HEK293 (cell line): Measurements from ENCODE around the gene VWA5B1.

Experiments used
- CTCF ChIA-PET: fragments of 350-600 bp; formaldehyde crosslinking; extraction: SDS; loops from one replicate; lab custom pipeline; 2021; ENCODE audit warnings: antibody characterized with exemption; lab: Yijun Ruan, JAX
- POLR2A ChIA-PET: fragments of 300-600 bp; formaldehyde crosslinking; extraction: SDS; loops from one replicate; lab custom pipeline; 2020; ENCODE audit warnings: antibody characterized with exemption, inconsistent platforms; lab: Yijun Ruan, JAX
- H3K27ac ChIP-seq: fragments of 200-500 bp; sonication (Bioruptor generic); 2 replicates; pipeline ENCODE4 v1.5.1; 2014; ENCODE audit warnings: low read depth, low read length, control low read depth, inconsistent platforms; ENCODE audit errors: extremely low read depth
- H3K36me3 ChIP-seq, 2 experiments: fragments of 200-500 bp in 1 of 2; sonication (Bioruptor generic) in 1 of 2; 1 replicate in 1 of 2; 2 replicates in 1 of 2; pipeline ENCODE4 v1.5.1; 2014 to 2017; ENCODE audit warnings: inconsistent platforms in 2 of 2, low read length in 2 of 2; ENCODE audit not compliant: control insufficient read depth in 2 of 2, insufficient read depth in 1 of 2
- H3K4me1 ChIP-seq: fragments of 200-500 bp; sonication (Bioruptor generic); 2 replicates; pipeline ENCODE4 v1.5.1; 2014; ENCODE audit warnings: mild to moderate bottlenecking, low read length, inconsistent platforms; ENCODE audit not compliant: control insufficient read depth, insufficient read depth
- H3K4me3 ChIP-seq: 2 replicates; pipeline ENCODE4 v1.5.1; 2011; ENCODE audit warnings: low read depth, mild to moderate bottlenecking, control low read depth, low read length, moderate library complexity
- H3K9me3 ChIP-seq: fragments of 200-500 bp; sonication (Bioruptor generic); 2 replicates; pipeline ENCODE4 v1.5.1; 2014; ENCODE audit warnings: low read depth, low read length, inconsistent platforms; ENCODE audit not compliant: control insufficient read depth, insufficient read depth
- MZF1 ChIP-seq: fragments of 450-650 bp; formaldehyde crosslinking; IDR thresholded peaks from 2 replicates; pipeline ENCODE4 v1.5.1; 2017; ENCODE audit warnings: missing biosample characterization, missing genetic modification characterization, borderline replicate concordance
- TRIM28 ChIP-seq: IDR thresholded peaks from 2 replicates; pipeline ENCODE4 v1.6.1; 2011; ENCODE audit warnings: low read length, control low read depth, borderline replicate concordance
- ZBTB17 ChIP-seq: fragments of 450-650 bp; formaldehyde crosslinking; IDR thresholded peaks from 2 replicates; pipeline ENCODE4 v1.5.1; 2016; ENCODE audit warnings: missing biosample characterization, missing genetic modification characterization
- ZBTB20 ChIP-seq: fragments of 450-650 bp; formaldehyde crosslinking; IDR thresholded peaks from 2 replicates; pipeline ENCODE4 v1.5.1; 2016; ENCODE audit warnings: missing biosample characterization, missing genetic modification characterization
- ZNF292 ChIP-seq: fragments of 450-650 bp; formaldehyde crosslinking; IDR thresholded peaks from 2 replicates; pipeline ENCODE4 v1.5.1; 2016; ENCODE audit warnings: low read depth, missing biosample characterization, missing genetic modification characterization, borderline replicate concordance
- ZNF560 ChIP-seq: fragments of 450-650 bp; formaldehyde crosslinking; IDR thresholded peaks from 2 replicates; pipeline ENCODE4 v1.5.1; 2017; ENCODE audit warnings: missing biosample characterization, missing genetic modification characterization, borderline replicate concordance
- ZNF670 ChIP-seq: fragments of 450-650 bp; formaldehyde crosslinking; IDR thresholded peaks from 2 replicates; pipeline ENCODE4 v1.5.1; 2016; ENCODE audit warnings: missing biosample characterization, missing genetic modification characterization, low read depth
- ZNF76 ChIP-seq: fragments of 450-650 bp; formaldehyde crosslinking; IDR thresholded peaks from 2 replicates; pipeline ENCODE4; 2016; ENCODE audit warnings: low read depth, missing biosample characterization, missing genetic modification characterization, borderline replicate concordance
- ZNF830 ChIP-seq: fragments of 450-650 bp; IDR thresholded peaks from 2 replicates; pipeline ENCODE4 v1.5.0; 2018; ENCODE audit warnings: missing biosample characterization, missing genetic modification characterization, low read depth, mild to moderate bottlenecking, moderate library complexity
- ZNF843 ChIP-seq: fragments of 450-650 bp; formaldehyde crosslinking; IDR thresholded peaks from 2 replicates; pipeline ENCODE4 v1.5.1; 2016; ENCODE audit warnings: missing biosample characterization, missing genetic modification characterization
- TF ChIP-seq, protein P1 (sequence below): IDR thresholded peaks from 2 replicates; pipeline ENCODE4 v1.6.1; 2011; ENCODE audit warnings: mild to moderate bottlenecking, low read depth, low read length, borderline replicate concordance
- TF ChIP-seq, protein P2 (sequence below): fragments of 450-650 bp; formaldehyde crosslinking; IDR thresholded peaks from 2 replicates; pipeline ENCODE4 v1.5.1; 2016; ENCODE audit warnings: missing biosample characterization, missing genetic modification characterization
- TF ChIP-seq, protein P3 (sequence below): fragments of 450-650 bp; formaldehyde crosslinking; IDR thresholded peaks from 2 replicates; pipeline ENCODE4 v1.5.1; 2016; ENCODE audit warnings: missing biosample characterization, missing genetic modification characterization
- TF ChIP-seq, protein P4 (sequence below): fragments of 450-650 bp; formaldehyde crosslinking; optimal IDR thresholded peaks from 2 replicates; pipeline ENCODE3; 2016; ENCODE audit warnings: missing biosample characterization, mild to moderate bottlenecking, missing genetic modification characterization

VWA5B1 gene

DNA sequence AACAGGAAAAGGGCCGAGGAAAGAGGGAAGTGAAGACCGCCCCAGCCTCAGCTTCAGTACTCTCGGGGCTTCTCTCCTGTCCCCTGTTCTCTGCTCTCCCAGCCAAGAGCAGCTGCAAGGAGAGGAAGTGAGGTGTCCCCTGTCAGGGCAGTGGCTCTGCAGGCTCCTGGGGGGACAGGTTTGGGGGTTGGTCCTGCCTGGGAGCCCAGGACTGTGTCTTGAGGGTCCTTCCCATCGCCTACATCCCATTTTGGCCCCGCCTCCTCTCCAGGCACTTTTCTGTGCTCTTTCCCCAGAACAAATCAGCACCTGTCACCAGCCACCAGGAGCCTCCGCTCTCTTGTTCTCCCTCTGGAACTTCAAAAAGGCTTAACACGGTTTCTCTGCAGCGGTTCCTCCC is 82.6 kb downstream of the VWA5B1 start:
- no peak overlapping the region for H3K4me3 ChIP-seq
- no peaks in the 10 kb centered on the region for H3K4me1 ChIP-seq
- no peaks in the 10 kb centered on the region for H3K36me3 ChIP-seq
- POLR2A ChIA-PET, result no interaction called here
- CTCF ChIA-PET, result interaction anchor here (1.1 to 1.3 kb wide), 2 partner anchors 120 to 157 kb away, joined by 3 to 4 read pairs; no protein-coding TSS in a partner anchor
- H3K27ac ChIP-seq, result no peak overlapping the region
- TF ChIP-seq ZNF292 (no peak), ZBTB17 (tag by site-specific recombination) (no peak), ZBTB20 (tag by site-specific recombination) (no peak), ZNF76 (tag by site-specific recombination) (no peak), ZNF830 (tag by site-specific recombination) (no peak), ZNF670 (no peak), MZF1 (tag by site-specific recombination) (no peak), ZNF560 (tag by site-specific recombination) (no peak), TRIM28 (no peak)
- TF ChIP-seq, protein P1, sequence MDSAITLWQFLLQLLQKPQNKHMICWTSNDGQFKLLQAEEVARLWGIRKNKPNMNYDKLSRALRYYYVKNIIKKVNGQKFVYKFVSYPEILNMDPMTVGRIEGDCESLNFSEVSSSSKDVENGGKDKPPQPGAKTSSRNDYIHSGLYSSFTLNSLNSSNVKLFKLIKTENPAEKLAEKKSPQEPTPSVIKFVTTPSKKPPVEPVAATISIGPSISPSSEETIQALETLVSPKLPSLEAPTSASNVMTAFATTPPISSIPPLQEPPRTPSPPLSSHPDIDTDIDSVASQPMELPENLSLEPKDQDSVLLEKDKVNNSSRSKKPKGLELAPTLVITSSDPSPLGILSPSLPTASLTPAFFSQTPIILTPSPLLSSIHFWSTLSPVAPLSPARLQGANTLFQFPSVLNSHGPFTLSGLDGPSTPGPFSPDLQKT, result no peak
- TF ChIP-seq, protein P2, sequence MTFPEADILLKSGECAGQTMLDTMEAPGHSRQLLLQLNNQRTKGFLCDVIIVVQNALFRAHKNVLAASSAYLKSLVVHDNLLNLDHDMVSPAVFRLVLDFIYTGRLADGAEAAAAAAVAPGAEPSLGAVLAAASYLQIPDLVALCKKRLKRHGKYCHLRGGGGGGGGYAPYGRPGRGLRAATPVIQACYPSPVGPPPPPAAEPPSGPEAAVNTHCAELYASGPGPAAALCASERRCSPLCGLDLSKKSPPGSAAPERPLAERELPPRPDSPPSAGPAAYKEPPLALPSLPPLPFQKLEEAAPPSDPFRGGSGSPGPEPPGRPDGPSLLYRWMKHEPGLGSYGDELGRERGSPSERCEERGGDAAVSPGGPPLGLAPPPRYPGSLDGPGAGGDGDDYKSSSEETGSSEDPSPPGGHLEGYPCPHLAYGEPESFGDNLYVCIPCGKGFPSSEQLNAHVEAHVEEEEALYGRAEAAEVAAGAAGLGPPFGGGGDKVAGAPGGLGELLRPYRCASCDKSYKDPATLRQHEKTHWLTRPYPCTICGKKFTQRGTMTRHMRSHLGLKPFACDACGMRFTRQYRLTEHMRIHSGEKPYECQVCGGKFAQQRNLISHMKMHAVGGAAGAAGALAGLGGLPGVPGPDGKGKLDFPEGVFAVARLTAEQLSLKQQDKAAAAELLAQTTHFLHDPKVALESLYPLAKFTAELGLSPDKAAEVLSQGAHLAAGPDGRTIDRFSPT, result no peak
- TF ChIP-seq, protein P3, sequence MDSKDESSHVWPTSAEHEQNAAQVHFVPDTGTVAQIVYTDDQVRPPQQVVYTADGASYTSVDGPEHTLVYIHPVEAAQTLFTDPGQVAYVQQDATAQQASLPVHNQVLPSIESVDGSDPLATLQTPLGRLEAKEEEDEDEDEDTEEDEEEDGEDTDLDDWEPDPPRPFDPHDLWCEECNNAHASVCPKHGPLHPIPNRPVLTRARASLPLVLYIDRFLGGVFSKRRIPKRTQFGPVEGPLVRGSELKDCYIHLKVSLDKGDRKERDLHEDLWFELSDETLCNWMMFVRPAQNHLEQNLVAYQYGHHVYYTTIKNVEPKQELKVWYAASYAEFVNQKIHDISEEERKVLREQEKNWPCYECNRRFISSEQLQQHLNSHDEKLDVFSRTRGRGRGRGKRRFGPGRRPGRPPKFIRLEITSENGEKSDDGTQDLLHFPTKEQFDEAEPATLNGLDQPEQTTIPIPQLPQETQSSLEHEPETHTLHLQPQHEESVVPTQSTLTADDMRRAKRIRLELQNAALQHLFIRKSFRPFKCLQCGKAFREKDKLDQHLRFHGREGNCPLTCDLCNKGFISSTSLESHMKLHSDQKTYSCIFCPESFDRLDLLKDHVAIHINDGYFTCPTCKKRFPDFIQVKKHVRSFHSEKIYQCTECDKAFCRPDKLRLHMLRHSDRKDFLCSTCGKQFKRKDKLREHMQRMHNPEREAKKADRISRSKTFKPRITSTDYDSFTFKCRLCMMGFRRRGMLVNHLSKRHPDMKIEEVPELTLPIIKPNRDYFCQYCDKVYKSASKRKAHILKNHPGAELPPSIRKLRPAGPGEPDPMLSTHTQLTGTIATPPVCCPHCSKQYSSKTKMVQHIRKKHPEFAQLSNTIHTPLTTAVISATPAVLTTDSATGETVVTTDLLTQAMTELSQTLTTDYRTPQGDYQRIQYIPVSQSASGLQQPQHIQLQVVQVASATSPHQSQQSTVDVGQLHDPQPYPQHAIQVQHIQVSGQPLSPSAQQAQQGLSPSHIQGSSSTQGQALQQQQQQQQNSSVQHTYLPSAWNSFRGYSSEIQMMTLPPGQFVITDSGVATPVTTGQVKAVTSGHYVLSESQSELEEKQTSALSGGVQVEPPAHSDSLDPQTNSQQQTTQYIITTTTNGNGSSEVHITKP (tag by site-specific recombination), result no peak
- TF ChIP-seq, protein P4, sequence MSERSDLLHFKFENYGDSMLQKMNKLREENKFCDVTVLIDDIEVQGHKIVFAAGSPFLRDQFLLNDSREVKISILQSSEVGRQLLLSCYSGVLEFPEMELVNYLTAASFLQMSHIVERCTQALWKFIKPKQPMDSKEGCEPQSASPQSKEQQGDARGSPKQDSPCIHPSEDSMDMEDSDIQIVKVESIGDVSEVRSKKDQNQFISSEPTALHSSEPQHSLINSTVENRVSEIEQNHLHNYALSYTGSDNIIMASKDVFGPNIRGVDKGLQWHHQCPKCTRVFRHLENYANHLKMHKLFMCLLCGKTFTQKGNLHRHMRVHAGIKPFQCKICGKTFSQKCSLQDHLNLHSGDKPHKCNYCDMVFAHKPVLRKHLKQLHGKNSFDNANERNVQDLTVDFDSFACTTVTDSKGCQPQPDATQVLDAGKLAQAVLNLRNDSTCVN (tag by site-specific recombination), result no peak
- H3K9me3 ChIP-seq, result no peaks in the 10 kb centered on the region

DNA sequence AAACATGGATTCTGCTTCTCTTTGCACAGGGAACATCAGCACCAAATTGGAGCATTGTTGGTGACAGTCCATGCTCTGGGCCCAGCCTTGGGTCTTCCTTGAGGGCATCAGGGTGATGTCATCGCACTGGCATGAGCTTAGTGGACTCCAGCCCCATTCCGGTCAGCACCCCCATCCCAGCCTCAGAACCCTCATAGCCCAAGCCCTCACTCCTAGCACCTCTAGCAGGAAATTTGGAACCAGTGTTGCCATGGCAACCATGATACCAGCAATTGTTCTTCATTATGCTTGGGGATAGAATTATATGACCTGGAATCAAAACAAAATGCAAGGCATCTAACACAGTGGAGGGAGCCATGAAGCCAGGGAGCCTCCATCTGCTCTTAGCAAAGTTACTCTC is 83.1 kb downstream of the VWA5B1 start:
- Histone ChIP-seq H3K27ac (no peak overlapping the region), H3K36me3 (no peaks in the 10 kb centered on the region), H3K9me3 (no peaks in the 10 kb centered on the region), H3K4me3 (no peak overlapping the region), H3K4me1 (no peaks in the 10 kb centered on the region)
- ChIA-PET CTCF (interaction anchor here (1.1 to 2.3 kb wide), 4 partner anchors 12 to 157 kb away, joined by 3 to 7 read pairs (median 4); no protein-coding TSS in a partner anchor), POLR2A (no interaction called here)
- no peak for TF ChIP-seq ZNF843 (tag by site-specific recombination)
